GM18868 (cell line): ENCODE results near the gene NKIRAS2.

Experiments
- ATAC-seq: cut with Tn5 transposase; IDR thresholded peaks from one replicate; pipeline ENCODE4 v1.9.1; 2021; ENCODE audit warnings: mild to moderate bottlenecking, moderate library complexity; ENCODE audit not compliant: unreplicated experiment

NKIRAS2 gene

DNA sequence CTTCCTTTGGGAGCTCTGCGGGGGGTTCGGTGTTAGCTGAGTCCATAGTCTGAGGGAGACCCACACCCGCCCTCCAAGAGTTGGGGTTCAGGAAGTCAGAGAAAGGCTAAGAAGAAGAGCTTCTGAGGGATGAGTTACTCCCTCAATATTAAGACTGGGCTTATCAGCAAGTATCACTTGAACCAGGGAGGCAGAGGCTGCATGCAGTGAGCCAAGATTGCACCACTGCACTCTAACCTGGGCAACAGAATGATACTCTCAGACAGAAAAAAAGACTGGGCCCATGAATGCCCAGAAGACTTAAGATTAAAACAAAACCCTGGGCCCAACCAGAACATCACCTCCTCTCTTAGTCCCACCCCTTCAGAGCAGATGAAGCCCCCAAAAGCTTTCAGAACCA, 6.0 kb downstream of the NKIRAS2 start:
- no peak for ATAC-seq

DNA sequence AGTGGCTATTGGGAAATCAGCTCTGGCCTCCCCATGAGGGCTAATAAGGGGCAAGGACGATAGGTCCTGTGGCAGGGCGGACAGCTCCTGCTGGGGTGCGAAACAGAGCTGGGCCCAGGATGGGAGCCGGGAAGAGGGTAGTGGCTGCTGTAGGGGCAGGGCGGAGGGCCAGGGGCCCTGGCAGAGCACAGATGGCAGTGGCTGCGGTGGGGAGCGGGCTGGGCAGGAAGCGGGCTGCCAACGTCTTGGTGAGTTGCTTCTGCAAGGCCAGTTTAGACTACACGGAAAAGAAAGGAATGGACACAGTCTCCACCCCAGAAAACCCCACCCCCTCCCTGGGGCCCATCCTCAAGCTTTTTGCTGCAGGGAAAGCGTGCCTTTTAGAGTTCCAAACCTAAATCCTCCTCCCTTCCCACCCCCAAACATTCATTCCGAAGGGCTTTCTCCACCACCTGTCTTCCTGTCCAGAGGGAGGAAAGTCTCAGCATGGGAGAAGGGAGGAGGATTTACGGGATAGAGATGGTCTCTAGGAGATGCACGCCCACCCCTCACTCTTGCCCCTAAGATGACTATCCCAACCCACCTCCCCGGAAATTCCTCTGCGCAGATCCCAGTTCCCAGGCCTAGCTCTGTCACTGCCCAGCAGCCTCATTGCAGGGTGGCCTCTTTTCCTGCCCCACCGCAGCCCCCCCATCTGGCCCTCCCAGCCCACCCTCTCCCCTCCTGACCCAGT, 7.1 kb downstream of the NKIRAS2 start:
- ATAC-seq, result no peak

DNA sequence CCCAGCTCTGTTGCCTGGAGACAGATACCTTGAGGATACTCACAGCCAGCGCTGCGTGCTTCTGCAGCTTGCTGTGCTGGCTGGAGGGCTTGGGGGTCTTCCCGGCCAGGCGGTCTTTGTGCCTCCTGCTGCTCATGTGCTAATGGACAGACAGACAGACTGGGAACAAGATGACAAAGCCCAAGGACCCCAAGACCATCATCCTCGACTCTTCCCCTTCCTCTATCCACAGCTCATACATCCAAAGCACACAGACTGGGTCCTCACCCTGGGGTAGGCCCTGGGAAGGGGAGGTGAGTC, 7.7 kb downstream of the NKIRAS2 start:
- ATAC-seq, result no peak

DNA sequence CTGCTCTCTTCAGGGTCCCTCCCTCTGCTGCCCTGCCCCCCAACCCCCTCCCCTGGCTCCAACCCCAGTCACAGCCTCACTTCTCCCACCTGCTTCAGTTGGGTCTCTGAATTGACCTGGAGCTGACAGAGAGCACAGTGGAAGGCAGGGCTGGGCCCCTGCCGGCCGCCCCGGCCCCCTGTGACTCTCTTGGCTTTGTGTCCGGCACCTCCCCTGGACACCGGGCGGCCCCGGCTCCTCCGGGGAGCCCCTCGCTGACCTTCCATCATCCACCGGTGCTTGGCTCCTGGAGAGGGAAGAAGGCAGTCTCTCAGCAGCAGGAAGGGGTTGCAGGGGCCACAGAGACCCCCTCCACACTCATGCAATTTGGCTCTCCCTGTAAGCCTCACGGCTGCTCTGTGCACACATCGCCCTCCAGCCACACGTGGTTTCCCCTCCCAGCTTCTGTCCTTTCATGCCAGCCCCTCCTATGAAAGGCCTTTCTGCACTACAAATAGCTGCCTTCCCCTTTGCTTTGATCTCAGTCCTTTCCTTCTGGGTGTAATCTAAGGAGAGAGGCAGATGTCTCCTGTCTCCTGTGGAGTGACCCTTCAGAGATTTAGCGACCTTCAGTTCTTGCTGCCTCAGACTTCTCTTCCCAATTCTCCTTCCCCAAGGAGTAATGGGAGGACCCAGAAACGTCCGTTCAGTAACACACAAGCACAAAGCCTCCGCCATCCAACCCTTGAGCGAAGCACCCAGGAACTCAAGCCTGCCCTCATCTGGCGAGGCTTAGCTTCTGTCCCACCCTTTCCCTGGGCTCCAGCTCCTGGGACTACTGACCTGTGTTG, 8.3 kb downstream of the NKIRAS2 start:
- ATAC-seq, result no peak

DNA sequence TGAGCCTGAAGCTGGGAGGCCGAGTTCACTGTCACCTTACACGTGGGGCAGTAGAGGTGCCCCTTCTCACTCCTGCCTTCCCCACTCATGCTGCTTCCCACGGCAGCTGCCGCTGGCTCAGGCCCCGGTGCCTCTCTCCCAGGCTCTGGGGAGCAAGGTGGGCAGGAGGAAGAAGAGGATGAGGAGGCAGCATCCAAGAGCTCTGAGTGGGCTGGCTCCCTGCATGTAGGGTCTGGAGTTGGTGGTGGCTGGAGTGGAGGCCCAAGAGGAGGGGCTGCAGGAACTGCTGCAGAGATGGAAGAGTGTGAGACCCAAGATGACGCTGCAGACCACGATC, 8.9 kb downstream of the NKIRAS2 start:
- ATAC-seq, result no peak

DNA sequence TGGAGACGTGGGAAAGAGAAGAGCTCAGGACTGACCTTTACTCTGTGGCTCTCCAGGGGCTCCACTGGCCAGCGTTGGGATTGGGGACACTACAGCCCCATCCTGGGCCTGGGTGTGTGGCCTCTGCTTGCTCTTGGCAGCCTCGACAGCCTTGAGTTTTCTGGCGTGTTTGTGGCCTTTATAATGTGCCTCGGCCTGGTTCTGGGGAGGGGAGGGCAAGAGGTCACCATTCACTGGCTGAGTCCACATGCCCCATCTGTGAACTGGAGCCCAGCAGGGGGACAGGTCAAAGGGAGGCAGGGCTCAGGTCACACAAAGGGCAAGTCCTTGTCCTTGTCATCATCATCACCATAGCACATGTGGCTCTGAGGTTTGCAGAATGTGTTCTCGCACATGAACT, 11.7 kb downstream of the NKIRAS2 start:
- no peak for ATAC-seq

DNA sequence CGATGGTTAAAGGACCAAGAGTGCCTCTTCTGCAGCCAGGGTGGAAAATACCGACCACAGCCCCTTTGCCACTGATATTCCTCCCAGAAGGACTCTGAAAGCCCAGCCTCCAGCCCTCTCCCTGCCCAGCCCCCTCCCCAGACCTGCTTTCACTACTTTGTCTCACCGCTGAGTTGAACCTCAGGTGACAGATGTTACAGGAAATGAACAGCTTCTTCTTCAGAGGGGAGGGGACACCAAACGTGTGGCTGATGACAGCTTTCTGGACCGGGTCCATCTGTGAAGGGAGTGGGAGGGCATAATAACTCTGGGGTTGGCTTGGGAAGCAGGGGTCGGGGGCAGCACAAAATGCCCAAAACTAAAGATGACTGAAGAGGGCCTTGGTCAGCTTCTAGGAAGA, 14.2 kb downstream of the NKIRAS2 start:
- no peak for ATAC-seq

DNA sequence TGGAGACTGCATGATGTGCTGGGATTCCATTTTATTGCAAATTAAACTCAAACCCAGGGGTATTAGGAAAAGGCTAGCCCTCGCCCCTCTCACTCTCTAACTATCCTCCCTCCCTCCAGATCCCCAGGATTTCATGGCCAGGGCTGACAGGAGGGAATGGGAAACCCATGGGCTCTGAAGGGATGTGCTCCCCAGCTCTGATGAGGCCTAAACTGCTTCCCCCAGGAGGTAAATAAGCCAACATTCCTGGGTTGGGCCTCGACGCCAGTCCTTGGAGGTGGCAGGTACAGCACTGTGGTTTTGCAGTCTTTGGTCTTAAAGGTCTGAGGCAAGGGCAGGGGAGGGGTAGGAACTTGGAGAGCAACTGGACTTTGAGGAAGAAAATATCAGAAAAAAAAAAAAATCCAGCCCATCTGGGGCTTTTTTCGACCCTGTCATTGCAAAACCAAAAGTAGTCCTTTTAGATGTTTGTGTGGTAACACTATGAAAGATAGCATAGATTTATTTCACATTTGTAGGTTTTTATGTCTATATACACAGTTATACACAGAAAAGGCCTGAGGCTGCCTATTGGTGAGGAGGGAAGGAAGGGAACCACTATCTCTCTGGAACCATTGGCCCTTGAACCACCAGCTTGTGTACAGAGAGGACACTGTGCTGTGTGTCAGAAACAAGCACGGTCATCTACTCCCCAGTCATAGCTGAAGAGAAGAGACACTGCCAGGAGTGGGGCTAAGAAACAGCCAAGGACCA, 18.5 kb downstream of the NKIRAS2 start:
- ATAC-seq, result no peak

DNA sequence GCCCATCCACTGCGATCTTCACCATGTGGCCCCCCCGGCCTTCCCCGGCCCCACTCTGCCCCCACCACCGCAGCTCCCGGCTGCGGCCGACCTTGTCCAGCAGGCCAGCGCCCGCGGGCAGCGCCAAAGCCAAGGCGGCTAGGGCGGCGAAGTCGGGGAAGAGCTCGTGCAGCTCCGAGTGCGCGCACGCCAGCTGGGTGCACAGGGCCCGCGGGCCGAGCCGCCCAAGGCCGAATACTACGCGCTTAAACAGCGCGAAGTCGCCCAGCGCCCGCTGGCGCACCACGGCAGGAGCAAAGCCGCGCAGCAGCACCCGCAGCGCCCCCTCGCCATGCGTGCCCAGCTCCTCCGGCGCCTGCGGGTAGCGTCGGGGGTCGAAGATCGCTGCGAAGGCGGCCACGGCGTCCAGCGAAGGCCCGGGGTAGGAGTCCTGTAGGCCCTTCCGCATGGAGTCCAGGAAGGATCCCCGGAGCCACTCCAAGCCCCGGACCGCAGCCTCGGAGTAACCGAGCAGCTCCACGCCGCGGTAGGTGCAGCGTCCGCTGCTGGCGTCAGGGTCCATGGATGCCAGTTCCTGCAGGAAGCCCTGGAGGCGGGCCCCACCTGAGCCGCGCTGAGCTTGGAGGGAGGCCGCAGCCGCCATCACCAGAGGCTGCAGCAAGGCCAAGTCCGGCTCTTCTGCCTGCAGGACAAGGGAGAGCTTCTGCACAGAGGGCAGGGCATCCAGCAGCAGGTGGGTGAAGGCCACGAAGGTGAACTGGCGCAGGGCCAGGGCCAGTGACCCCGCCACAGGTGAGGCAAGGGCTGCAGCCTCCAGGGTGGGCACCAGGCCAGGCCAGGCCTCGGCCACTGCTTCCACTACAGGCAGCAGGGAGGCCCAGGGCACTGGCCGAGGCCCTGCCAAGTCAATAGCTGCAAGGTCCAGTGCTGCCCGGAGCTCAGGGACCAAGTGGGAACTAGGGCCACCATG, 20.2 kb downstream of the NKIRAS2 start:
- no peak for ATAC-seq

DNA sequence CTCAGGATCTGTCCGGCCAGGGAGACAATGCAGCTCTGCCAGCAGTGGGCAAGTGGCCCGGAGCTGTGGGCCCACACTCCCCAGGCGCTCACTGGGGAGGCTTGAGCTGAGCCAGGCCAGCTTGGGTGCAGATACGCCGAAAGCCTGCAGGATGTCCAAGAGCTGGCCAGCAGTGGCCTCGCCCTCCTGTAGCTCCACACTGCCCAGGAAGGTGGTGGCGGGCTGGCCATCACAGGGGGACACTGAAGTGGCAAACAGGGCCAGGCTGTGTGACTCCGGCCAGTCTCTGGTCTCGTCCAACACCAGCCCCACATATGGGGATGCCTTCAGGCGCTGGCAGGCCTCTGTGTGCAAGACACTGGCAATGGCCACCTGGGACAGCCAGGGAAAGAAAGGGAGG, 20.9 kb downstream of the NKIRAS2 start:
- ATAC-seq, result no peak

DNA sequence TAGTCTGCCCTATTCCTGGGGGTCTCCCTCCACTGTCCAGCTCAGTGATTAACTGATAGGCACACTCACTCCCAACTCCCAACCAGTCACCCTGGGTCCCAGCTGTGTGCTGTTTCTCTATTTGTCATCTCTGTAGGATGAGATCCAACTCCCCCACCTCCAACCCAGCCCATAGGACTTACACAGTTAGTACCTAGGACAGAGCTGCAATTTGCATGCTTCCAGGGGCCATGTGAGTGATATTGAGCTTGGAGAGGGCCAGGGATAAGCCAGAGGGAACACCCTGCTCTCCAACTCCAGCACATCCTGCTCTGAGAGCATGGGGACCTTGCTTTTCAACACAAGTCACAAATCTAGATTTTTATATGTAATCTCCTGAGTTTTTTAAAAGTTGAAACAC, 21.7 kb downstream of the NKIRAS2 start:
- ATAC-seq, result no peak

DNA sequence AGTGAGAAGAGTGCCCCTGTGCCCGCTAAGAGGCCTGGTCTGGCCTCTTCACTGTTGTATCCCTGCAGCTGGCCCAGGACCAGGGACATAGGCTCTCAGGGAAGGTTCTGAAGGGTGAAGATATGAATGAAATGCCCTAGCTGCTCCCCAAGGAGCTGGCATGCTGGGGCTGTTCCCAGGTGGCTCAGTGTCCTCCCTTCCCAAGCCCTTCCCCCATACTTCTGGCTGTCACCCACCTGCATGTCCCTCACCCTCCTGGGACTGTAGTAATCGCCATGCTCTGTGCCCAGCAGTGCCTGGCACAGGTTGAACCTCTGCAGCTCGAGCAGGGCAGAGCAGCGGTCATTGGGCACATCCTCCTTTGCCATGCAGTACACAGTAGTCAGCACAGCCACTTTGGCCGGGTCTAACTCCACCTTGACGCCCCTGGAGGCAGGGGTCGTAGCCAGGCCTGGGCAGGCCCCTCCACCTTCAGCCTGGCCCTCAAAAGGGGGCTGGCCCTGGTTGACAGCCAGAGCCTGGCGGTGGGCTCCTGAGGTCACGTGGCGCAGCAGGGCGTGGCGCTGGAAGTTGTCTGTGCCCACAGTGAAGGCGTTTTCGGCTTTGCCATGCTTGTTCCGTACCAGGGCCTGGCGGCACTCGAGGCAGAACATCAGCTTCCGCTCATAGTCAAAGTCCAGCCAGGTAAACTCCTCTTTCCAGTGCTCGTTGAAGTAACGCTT, 22.9 kb downstream of the NKIRAS2 start:
- ATAC-seq, result no peak

DNA sequence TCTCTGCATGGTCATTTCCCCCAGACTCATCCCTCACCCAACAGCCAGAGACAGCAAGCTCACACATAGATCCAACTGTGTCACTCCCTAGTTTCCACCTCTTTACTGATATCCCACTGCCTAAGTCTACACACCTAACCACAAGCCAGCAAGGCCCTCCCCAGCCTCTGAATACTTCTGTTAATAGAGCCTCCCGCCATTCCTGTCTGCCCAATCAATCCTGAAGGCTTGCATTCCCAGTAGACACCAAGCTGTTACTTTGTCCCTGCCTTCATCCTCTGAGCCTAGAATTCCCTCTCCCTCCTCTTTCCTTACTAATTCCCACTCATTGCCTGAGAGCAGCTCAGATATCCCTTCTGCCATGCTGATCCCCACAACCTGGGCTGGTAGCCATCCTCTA, 25.8 kb downstream of the NKIRAS2 start:
- ATAC-seq, result no peak

DNA sequence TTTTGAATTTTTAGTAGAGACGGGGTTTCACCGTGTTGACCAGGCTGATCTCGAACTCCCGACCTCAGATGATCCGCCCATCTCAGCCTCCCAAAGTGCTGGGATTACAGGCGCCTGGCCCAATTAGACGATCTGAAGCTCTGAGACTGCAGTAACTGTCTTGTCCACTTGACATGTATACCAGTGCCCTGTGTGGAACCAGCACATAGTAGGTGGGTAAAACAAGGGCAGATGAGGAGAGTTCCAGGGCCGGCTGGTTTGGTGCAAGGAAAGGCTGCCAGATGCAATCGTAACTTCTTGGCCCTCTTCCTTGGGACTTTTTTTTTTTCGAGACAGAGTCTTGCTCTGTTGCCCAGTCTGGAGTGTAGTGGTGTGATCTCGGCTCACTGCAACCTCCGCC, 27.5 kb downstream of the NKIRAS2 start:
- no peak for ATAC-seq

DNA sequence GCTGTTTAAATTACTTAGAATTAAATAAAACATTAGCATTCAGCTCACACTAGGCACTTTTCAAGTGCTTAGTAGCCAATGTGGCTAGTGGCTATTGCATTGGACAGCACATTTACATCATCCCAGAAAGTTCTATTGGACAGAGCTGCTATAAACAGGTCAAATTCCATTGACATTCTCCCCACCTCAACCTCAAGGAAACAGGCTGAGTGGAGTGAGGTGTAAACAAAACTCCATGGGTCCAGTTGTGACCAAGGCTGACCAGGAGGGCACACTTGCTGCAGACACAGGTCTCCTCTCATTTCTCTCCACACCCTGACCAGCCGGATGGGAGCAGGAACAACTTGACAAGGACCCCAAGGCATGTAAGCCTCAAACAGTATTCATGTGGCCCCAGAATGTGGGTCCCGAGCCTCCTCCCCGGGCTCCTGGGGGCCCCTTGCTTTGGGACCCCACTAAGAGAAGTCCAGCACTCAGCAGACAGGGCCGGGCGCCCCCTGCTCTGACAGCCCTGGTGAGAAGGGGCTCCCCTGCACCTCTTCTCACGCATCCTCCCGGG, 30.0 kb downstream of the NKIRAS2 start:
- no peak for ATAC-seq

DNA sequence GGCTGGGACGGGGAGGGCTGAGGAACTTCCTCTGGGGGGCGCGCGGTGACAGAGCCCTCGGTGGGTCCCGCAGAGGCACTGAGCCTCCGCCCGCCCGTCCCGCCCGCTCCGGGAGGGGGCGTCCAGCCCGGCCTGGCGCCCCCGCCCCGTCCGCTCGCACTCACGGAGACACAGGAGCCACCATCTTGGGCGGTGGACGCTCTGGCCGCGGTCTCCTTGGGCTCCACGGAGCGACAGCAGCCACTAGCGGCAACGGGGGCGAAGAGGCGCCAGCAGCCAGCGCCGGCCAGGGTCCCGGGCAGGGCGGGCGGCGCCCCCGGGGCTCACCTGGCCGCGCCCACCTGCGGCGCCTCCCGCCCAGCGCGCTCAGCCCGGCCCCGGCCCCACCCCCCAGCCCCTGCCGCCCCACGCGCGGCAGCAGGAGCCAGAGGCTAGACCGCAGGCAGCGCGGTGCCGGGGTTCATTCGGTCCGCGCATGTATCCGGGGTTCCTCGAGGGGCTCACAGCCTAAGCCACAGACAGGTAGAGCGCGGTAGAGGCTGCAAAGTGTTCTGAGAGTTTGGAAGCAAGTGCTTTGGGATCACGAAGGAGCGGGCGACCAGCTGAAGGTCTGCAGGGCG, 30.6 kb downstream of the NKIRAS2 start, which contains the start of gene C17orf113:
TSS of gene C17orf113 (minus strand) at position 209 of the 620 bp plus-strand sequence. CDS start 7,225 bp downstream, outside the sequence.
- no peak for ATAC-seq

DNA sequence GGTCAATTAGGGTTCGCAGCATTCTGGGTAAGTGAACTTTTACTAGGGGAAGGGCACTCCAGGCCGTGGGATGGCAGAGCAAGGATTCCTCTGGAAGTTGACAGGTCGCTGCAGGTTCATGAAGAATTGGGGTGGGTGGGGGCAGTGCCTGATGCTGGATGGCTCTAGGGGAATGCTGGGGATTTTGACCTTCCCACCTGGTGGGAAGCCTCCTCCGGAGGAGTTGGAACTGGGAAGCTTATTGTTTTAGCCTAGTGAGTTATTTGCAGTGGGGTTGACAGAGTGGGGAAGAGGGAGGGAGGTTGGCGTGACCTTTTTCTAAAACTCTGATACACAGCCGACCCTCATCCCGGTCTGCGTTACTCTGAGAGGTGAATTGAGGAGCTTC, 31.1 kb downstream of the NKIRAS2 start:
- no peak for ATAC-seq

DNA sequence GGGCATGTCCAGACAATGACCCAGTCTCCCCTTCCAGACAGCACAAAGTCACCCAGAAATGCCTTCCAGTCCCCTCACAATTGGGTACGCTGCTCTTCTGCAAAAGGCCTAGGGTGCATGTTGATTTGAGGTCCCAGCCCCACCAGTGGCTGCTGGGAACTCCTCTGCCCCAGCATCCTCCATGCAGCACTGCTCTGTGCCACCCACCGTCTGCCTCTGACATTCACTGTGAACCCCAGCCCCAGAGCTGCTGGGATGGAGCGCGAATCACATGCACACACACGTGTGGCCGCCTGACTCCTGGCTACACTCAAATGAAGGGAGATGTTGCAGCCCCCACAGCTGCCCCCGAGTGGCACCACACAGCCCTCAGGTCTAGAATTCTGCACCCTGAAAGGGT, 31.8 kb downstream of the NKIRAS2 start:
- ATAC-seq, result no peak

DNA sequence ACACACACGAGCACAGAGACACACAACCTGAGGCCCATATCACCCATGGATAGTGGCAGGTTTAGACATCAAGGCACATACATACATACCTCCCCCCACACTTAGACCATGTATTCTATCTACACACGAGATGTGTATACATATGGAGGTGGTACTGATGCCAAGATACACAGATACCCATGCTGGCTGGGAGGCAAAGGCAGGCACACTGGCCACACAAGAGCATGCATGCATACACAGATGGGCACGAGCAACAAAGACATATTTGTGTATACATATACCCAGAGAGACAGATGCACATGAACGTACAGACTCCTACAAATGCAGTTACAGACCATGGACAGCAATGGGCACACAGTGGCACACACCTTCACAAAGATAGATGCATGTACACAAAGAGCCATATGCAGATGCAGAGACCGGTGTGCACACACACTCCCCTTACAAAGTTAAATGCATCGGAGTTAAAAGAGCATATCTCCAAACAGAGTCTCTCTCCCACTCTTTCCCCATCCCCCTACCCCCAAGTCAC, 32.5 kb downstream of the NKIRAS2 start:
- no peak for ATAC-seq
